Hepatocyte (in vitro differentiated cells): Measurements from ENCODE around the gene PIAS4. TPM values are rescaled to one million over a fixed set of nuclear protein-coding genes. Genes with fewer than 3 reads are reported as not detected.

Experiments
- DNase-seq: peaks from one replicate; pipeline ENCODE4 v3.0.0-alpha.2; 2016; ENCODE audit warnings: low spot score
- H2AFZ ChIP-seq: fragments of 200-600 bp; sonication (generic); 2 replicates; pipeline ENCODE4 v1.6.0; 2016; ENCODE audit warnings: antibody characterized with exemption, mild to moderate bottlenecking
- H3K27ac ChIP-seq: fragments of 200-600 bp; sonication (generic); 2 replicates; pipeline ENCODE4 v1.5.1; 2016; ENCODE audit warnings: mild to moderate bottlenecking
- H3K27me3 ChIP-seq: fragments of 200-600 bp; sonication (generic); 2 replicates; pipeline ENCODE4 v1.6.1; 2016
- H3K36me3 ChIP-seq: fragments of 200-600 bp; sonication (generic); replicated peaks from 2 replicates; pipeline ENCODE4 v1.5.1; 2016; ENCODE audit warnings: low read depth; ENCODE audit not compliant: insufficient read depth
- H3K4me1 ChIP-seq: fragments of 200-600 bp; sonication (generic); 2 replicates; pipeline ENCODE4 v1.5.1; 2016; ENCODE audit warnings: mild to moderate bottlenecking, moderate library complexity; ENCODE audit not compliant: insufficient read depth
- H3K4me2 ChIP-seq: fragments of 200-600 bp; sonication (generic); 2 replicates; pipeline ENCODE4 v1.6.0; 2016
- H3K4me3 ChIP-seq: fragments of 200-600 bp; sonication (generic); 2 replicates; pipeline ENCODE4 v1.5.1; 2016; ENCODE audit warnings: mild to moderate bottlenecking
- H3K79me2 ChIP-seq: fragments of 200-600 bp; sonication (generic); 2 replicates; pipeline ENCODE4 v1.6.0; 2017; ENCODE audit warnings: mild to moderate bottlenecking
- H3K9me2 ChIP-seq: fragments of 200-600 bp; sonication (generic); replicated peaks from 2 replicates; pipeline ENCODE4 v1.6.0; 2017; ENCODE audit warnings: mild to moderate bottlenecking; ENCODE audit not compliant: insufficient read depth
- H3K9me3 ChIP-seq: fragments of 200-600 bp; sonication (generic); 2 replicates; pipeline ENCODE4 v1.5.1; 2016; ENCODE audit warnings: low read depth, mild to moderate bottlenecking
- H4K20me1 ChIP-seq: fragments of 200-600 bp; sonication (generic); 2 replicates; pipeline ENCODE4 v1.6.0; 2016; ENCODE audit warnings: mild to moderate bottlenecking; ENCODE audit not compliant: insufficient read depth, poor library complexity, severe bottlenecking
- CTCF ChIP-seq: fragments of 200-600 bp; sonication (generic); IDR thresholded peaks from 2 replicates; pipeline ENCODE4 v1.5.1; 2016; ENCODE audit warnings: antibody characterized with exemption, mild to moderate bottlenecking; ENCODE audit not compliant: poor library complexity
- EZH2 ChIP-seq: fragments of 200-600 bp; sonication (generic); IDR thresholded peaks from 2 replicates; pipeline ENCODE4 v1.6.1; 2016; ENCODE audit warnings: antibody characterized with exemption, mild to moderate bottlenecking, borderline replicate concordance
- EZH2phosphoT487 ChIP-seq: fragments of 200-600 bp; sonication (generic); IDR thresholded peaks from one replicate; pipeline ENCODE4 v1.6.1; 2018; ENCODE audit warnings: antibody characterized with exemption, mild to moderate bottlenecking, low read depth, moderate library complexity; ENCODE audit not compliant: unreplicated experiment, severe bottlenecking
- WGBS: methylation state at CpG from one replicate; pipeline ENCODE4 v1.1.6; 2016; ENCODE audit warnings: low lambda C conversion rate; ENCODE audit errors: missing lambda C conversion rate; 5-methylcytosine and 5-hydroxymethylcytosine counted together
- polyA plus RNA-seq: library from polyadenylated mRNA; unstranded; fragments of >200 nt; fragmentation: Nextera tagmentation; extraction: Ambion mirVana; gene quantifications from 2 replicates; pipeline ENCODE4 v1.2.1, GENCODE V29; 2016
- total RNA-seq: library from RNA; depleted of rRNA; stranded (reverse); fragments of >200 nt; gene quantifications from 2 replicates; pipeline ENCODE4 v1.2.3, GENCODE V29; 2014

PIAS4 gene
- total and polyA plus RNA-seq, 2 experiments from 2014 or later = 15.0 to 16.7 TPM

GRCh38 chr19:4058693-4059452 lies 51.3 kb downstream of the PIAS4 start:
- Histone ChIP-seq H2AFZ (no peak overlapping the region), H3K36me3 (no peaks in the 10 kb centered on the region), H3K4me3 (no peak overlapping the region), H4K20me1 (peaks cover 76% of the 10 kb centered on the region), H3K27ac (peak overlapping the region; percentile 98), H3K79me2 (peaks cover 96% of the 10 kb centered on the region), H3K4me1 (peaks cover 56% of the 10 kb centered on the region), H3K27me3 (no peaks in the 10 kb centered on the region), H3K4me2 (peak overlapping the region; percentile 98), H3K9me3 (no peaks in the 10 kb centered on the region), H3K9me2 (no peaks in the 10 kb centered on the region)
- 87% methylated on average over 30 of the region's 30 CpGs for WGBS
- no peak for DNase-seq
- TF ChIP-seq EZH2phosphoT487 (no peak), EZH2 (no peak), CTCF (no peak)

GRCh38 chr19:4059453-4059871 lies 51.9 kb downstream of the PIAS4 start:
- Histone ChIP-seq H3K4me2 (peak overlapping the region; percentile 98), H3K9me3 (no peaks in the 10 kb centered on the region), H3K27ac (peak overlapping the region; percentile 98), H3K9me2 (no peaks in the 10 kb centered on the region), H4K20me1 (peaks cover 82% of the 10 kb centered on the region), H3K36me3 (no peaks in the 10 kb centered on the region), H2AFZ (no peak overlapping the region), H3K79me2 (peaks cover 96% of the 10 kb centered on the region), H3K4me3 (no peak overlapping the region), H3K27me3 (no peaks in the 10 kb centered on the region), H3K4me1 (peaks cover 59% of the 10 kb centered on the region)
- peak; percentile 51 for DNase-seq
- no peak for TF ChIP-seq CTCF
- TF ChIP-seq EZH2 = no peak
- no peak for TF ChIP-seq EZH2phosphoT487
- 68% methylated on average over 16 of the region's 19 CpGs for WGBS

GRCh38 chr19:4059891-4060620 lies 52.5 kb downstream of the PIAS4 start:
- 87% methylated on average over 24 of the region's 42 CpGs for WGBS
- H3K27me3 ChIP-seq = no peaks in the 10 kb centered on the region
- peak overlapping the region; percentile 98 for H3K4me2 ChIP-seq
- H2AFZ ChIP-seq = no peak overlapping the region
- peaks cover 96% of the 10 kb centered on the region for H3K79me2 ChIP-seq
- no peaks in the 10 kb centered on the region for H3K9me3 ChIP-seq
- H3K4me1 ChIP-seq = peaks cover 59% of the 10 kb centered on the region
- TF ChIP-seq EZH2 (no peak), CTCF (no peak), EZH2phosphoT487 (no peak)
- no peaks in the 10 kb centered on the region for H3K36me3 ChIP-seq
- peaks cover 84% of the 10 kb centered on the region for H4K20me1 ChIP-seq
- no peaks in the 10 kb centered on the region for H3K9me2 ChIP-seq
- peak; percentile 73 for DNase-seq
- H3K4me3 ChIP-seq = no peak overlapping the region
- H3K27ac ChIP-seq = peak overlapping the region; percentile 98
